Pulmonary artery endothelial cell (primary cell): Measurements from ENCODE around the gene GLCE. TPM values are rescaled to one million over a fixed set of nuclear protein-coding genes. Genes with fewer than 3 reads are reported as not detected.
"Not testable (repeated sequence)": the region's sequence is repeated elsewhere in the genome, so short reads cannot be mapped to it uniquely, and the experiment has no call there.

Experiments
- DNase-seq: peaks from one replicate; pipeline ENCODE4 v3.0.0-alpha.2; 2011; ENCODE audit warnings: low read depth, low spot score
- total RNA-seq: library from RNA; depleted of rRNA; stranded (reverse); fragments of >200 nt; gene quantifications from 2 replicates; pipeline ENCODE4 v1.2.3, GENCODE V29; 2014

The GLCE gene
- total RNA-seq, 1 donor from 2014 or later: 193 TPM

- DNase-seq: no peak
Observed at GRCh38 chr15:69271217-69271616, 110.8 kb downstream of the GLCE start.

GRCh38 chr15:69272139-69272538, 111.7 kb downstream of the GLCE start:
- DNase-seq: no peak

GRCh38 chr15:69272891-69273290, 112.5 kb downstream of the GLCE start:
- DNase-seq: no peak

GRCh38 chr15:69275074-69275670, 114.7 kb downstream of the GLCE start:
- DNase-seq: no peak

- DNase-seq: no peak
Observed at GRCh38 chr15:69275933-69276560, 115.6 kb downstream of the GLCE start.

DNA sequence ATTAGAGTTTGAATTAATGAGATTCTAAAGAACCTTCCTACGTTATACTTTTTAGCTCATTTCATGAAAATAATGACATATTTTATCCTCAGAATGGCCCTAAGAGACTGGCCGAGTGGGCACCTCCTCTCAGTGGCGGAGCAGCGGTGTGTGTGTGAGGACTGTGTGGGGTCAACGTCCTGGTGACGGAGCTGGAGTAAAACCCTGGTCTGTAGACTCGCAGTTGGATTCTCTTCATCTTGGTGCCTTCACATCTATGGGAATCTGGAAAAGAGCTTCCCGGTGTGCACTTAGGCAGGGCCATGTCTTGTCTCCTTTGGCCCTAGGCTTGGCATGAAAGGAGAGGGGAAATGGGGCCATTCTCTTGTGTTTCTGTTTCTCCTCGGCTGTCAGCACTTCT, 116.9 kb downstream of the GLCE start:
- no peak for DNase-seq

- no peak for DNase-seq
Observed at GRCh38 chr15:69279636-69280035, 119.2 kb downstream of the GLCE start.

- no peak for DNase-seq
Observed at GRCh38 chr15:69280783-69281182, 120.3 kb downstream of the GLCE start.

- DNase-seq: no peak
Observed at GRCh38 chr15:69282104-69282743, 121.8 kb downstream of the GLCE start.

- DNase-seq: no peak
Observed at GRCh38 chr15:69285834-69286233, 125.4 kb downstream of the GLCE start.

DNA sequence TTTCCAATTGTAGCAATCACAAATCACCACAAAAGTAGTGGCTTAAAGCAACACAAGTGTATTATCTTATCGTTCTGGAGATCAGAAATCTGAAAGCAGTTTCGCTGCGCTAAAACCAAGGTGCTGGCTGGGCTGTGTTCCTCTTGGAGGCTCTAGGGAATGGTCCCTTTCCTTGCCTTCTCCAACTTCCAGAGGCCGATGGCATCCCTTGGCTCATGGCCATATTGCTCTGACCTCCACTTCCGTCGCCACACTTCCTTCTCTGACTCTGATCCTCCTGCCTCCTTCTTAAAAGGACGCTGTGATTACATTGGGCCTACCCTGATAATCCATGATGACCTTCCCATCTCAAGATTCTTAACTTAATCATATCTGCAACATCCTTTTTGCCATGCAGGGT, 127.6 kb downstream of the GLCE start:
- no peak for DNase-seq

GRCh38 chr15:69288531-69289341, 128.3 kb downstream of the GLCE start:
- DNase-seq: no peak

GRCh38 chr15:69289342-69290146, 129.1 kb downstream of the GLCE start:
- DNase-seq: no peak

GRCh38 chr15:69290346-69291164, 130.1 kb downstream of the GLCE start:
- DNase-seq: no peak

- DNase-seq: not testable (repeated sequence)
Observed at GRCh38 chr15:69291651-69292050, 131.2 kb downstream of the GLCE start.

DNA sequence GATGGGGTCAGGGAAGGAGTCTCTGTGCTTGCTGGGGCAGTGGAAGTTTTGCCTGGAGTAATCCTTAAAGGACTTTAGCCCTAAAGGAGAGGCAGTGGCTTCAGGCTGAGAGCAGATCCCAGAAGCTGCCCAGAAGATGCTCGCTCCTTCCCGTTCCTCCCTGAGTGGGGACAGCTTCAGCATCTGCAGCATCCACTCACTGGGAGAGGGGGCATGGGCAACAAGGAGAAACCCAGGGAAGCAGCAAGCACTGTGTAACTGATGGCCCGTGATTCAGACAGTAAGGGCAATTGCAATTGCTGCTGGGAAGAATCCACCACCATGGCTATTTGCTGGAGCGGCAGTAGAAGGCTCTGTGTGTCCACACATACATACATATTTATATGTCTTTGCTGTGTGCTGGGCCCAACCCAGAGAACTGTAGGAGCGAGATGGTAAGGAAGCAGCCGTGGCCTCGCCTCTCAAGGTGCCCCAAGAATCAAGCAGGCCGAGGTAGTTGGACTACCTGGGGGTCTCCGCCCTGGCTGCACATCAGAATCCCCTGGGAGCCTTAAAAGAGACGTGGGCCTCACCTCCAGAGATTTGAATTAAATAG, 132.5 kb downstream of the GLCE start:
- no peak for DNase-seq

- DNase-seq: no peak
Observed at GRCh38 chr15:69293741-69294615, 133.5 kb downstream of the GLCE start.

DNA sequence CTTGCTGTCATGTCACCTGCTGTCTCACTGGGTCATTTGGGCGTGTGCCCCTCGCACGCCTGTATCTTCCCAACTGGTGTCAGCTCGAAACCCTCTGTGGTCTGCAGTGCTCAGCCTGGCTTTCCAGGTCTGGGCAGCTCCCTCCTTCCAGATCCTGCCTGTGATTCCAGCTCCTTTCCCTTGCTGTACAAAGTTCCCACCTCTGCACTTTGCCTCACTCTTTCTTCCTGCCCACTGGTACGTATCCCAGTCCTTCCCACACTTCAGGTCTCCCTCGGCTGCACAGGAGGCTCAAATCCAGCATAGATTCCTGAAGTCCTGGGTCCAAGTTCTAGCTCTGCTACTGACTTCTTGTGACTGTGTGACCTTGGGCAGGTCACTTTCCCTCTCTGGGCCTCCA, 136.2 kb downstream of the GLCE start:
- DNase-seq: no peak
